Body of pancreas (tissue), 4 donors: ENCODE measurements around the gene CRX. TPM values are rescaled to one million over a fixed set of nuclear protein-coding genes. Genes with fewer than 3 reads are reported as not detected.
"Not testable (repeated sequence)": the region's sequence is repeated elsewhere in the genome, so short reads cannot be mapped to it uniquely, and the experiment has no call there.

ENCODE experiments used
- ATAC-seq: fragments of 150-250 bp; one replicate; pipeline ENCODE4 v1.9.1; 2016
- DNase-seq, 4 donors: peaks; one replicate each; pipeline ENCODE4 v3.0.0-alpha.2; 2019
- H3K27ac ChIP-seq, 4 donors: fragments of 200-600 bp; sonication (generic); 1 replicate in 3 of 4; 2 replicates in 1 of 4; pipeline versions ENCODE4 v1.5.1 to v1.6.1; 2016 to 2019; ENCODE audit warnings: mild to moderate bottlenecking in 1 of 4, mixed read lengths in 1 of 4, moderate library complexity in 1 of 4
- H3K27me3 ChIP-seq, 2 donors: fragments of 200-600 bp; sonication (generic); one replicate each; pipeline ENCODE4 v1.6.0; 2016; ENCODE audit warnings: mild to moderate bottlenecking in 1 of 2
- H3K36me3 ChIP-seq, 2 donors: fragments of 200-600 bp; sonication (generic); replicated peaks in 1 of 2; 2 replicates each; pipeline ENCODE4 v1.5.1; 2016; ENCODE audit warnings: low read depth in 2 of 2; ENCODE audit not compliant: insufficient read depth in 1 of 2
- H3K4me1 ChIP-seq: fragments of 200-600 bp; sonication (generic); one replicate; pipeline ENCODE4 v1.6.0; 2016
- H3K4me3 ChIP-seq, 2 donors: fragments of 200-600 bp; sonication (generic); 1 replicate in 1 of 2; 2 replicates in 1 of 2; pipeline ENCODE4 v1.5.1; 2016 to 2019
- H3K9me3 ChIP-seq, 3 donors: fragments of 200-600 bp; sonication (generic); 1 replicate in 2 of 3; 2 replicates in 1 of 3; pipeline ENCODE4 v1.5.1; 2016
- POLR2A ChIP-seq, 3 donors: fragments of 450-650 bp; IDR thresholded peaks; one replicate each; pipeline ENCODE4 v1.6.1; 2016; ENCODE audit warnings: antibody characterized with exemption in 3 of 3, mild to moderate bottlenecking in 2 of 3
- WGBS, 2 donors: methylation state at CpG; one replicate each; pipeline ENCODE4 v1.1.5; 2017; 5-methylcytosine and 5-hydroxymethylcytosine counted together
- intact Hi-C: fragments of 100-400 bp; cut with DNase I; formaldehyde crosslinking; loops from one replicate; pipeline ENCODE4 v1.15.1; 2023
- total RNA-seq, 2 donors: library from RNA; depleted of rRNA; stranded (reverse); fragments of >200 nt; gene quantifications; one replicate each; pipeline ENCODE4 v1.1.0, GENCODE V29; 2016
- TF ChIP-seq, protein P1 (sequence below), 7 experiments: fragments of 450-650 bp in 4 of 7; fragments of 200-600 bp in 3 of 7; sonication (generic) in 3 of 7; IDR thresholded peaks; one replicate each; pipeline ENCODE4 v1.5.1; 2016 to 2019; ENCODE audit warnings: antibody characterized with exemption in 7 of 7

CRX gene
- total RNA-seq, 2 donors from 2014 or later: not detected

DNA sequence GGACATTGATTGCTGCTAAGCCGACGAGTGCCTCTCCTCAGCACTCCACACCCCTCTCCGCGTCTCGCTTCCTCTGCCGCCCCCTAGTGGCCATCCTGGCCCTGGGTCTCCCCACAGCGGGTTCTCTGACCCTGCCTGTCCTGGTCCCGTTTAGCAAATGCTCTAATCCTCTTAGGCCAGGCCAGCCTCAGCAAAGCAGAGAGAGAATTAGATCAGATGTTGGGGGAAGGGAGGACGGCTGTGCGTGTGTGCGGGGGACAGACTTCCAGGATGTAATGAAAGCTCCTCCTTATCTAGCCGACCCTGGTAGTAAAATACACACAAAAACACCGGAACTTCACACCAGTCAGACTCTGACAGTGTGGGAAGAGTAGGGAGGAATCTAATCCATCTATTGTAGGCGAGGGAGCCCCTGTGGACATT lies 41.8 kb downstream of the CRX start:
- intact Hi-C loops: no loop called here
- H3K27me3 ChIP-seq: no peaks in the 10 kb centered on the region
- peak; percentile 87 for ATAC-seq
- DNase-seq: peak; percentile 75 to 84 (median 80)
- H3K4me3 ChIP-seq: no peak overlapping the region
- 11 to 14% methylated on average over 14 of the region's 14 CpGs for WGBS, 2 donors
- TF ChIP-seq, protein P1, sequence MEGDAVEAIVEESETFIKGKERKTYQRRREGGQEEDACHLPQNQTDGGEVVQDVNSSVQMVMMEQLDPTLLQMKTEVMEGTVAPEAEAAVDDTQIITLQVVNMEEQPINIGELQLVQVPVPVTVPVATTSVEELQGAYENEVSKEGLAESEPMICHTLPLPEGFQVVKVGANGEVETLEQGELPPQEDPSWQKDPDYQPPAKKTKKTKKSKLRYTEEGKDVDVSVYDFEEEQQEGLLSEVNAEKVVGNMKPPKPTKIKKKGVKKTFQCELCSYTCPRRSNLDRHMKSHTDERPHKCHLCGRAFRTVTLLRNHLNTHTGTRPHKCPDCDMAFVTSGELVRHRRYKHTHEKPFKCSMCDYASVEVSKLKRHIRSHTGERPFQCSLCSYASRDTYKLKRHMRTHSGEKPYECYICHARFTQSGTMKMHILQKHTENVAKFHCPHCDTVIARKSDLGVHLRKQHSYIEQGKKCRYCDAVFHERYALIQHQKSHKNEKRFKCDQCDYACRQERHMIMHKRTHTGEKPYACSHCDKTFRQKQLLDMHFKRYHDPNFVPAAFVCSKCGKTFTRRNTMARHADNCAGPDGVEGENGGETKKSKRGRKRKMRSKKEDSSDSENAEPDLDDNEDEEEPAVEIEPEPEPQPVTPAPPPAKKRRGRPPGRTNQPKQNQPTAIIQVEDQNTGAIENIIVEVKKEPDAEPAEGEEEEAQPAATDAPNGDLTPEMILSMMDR (IDR thresholded peaks at IDR 0.05): peak; percentile 74 to 94 (median 76)
- no peak for TF ChIP-seq POLR2A (IDR thresholded peaks at IDR 0.05)
- no peaks in the 10 kb centered on the region for H3K36me3 ChIP-seq
- no peaks in the 10 kb centered on the region for H3K4me1 ChIP-seq
- H3K9me3 ChIP-seq: no peaks in the 10 kb centered on the region
- H3K27ac ChIP-seq: no peak overlapping the region

DNA sequence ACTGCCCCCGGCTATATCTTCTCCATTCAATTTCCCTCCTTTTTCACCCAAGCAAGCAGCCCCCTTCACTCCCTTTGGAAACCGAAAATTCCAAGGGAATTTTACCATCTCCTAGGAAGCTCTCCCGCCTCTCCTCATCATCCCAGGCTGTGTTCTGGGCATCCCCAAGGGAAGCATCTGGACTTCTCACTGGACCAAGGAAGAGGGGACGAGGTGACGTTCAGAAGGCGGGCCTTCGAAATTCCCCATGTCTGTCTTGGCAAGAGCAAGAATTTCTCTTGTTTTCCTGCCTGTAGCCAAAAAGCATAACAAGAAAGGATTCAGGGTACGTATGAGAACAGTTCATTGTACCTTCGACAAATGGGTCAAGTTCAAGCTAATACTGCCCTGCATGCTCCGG lies 43.4 kb downstream of the CRX start:
- Histone ChIP-seq H3K27me3 (no peaks in the 10 kb centered on the region), H3K27ac (no peak overlapping the region), H3K9me3 (no peaks in the 10 kb centered on the region), H3K36me3 (no peaks in the 10 kb centered on the region), H3K4me3 (no peak overlapping the region), H3K4me1 (no peaks in the 10 kb centered on the region)
- no peak for DNase-seq
- intact Hi-C loops: no loop called here
- 52 to 66% methylated on average over 9 to 10 of the region's 10 CpGs for WGBS, 2 donors
- no peak for ATAC-seq
- TF ChIP-seq, protein P1 (IDR thresholded peaks at IDR 0.05): no peak
- no peak for TF ChIP-seq POLR2A (IDR thresholded peaks at IDR 0.05)

DNA sequence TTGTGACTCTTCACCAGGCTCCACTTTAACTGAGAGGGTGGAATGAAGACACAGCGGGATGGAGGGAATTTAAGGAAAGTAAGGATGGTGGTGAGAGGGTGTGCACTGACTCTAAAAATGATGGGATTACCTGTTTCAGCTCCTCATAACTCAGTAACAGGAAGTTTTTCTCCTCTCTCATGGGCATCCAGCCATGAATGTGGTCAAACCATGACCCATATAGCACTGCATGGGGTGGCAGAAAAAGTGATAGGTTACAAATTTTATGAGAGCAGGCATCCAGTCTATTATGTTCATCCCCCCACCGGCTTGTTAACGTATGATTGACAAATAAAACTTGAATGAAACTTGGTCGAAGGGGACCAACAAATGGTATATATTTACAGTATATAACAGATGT lies 57.2 kb downstream of the CRX start:
- DNase-seq (no peak), ATAC-seq (no peak)
- H3K27ac ChIP-seq: no peak overlapping the region
- no peaks in the 10 kb centered on the region for H3K36me3 ChIP-seq
- H3K27me3 ChIP-seq: no peaks in the 10 kb centered on the region
- H3K4me3 ChIP-seq: no peak overlapping the region
- no peaks in the 10 kb centered on the region for H3K4me1 ChIP-seq
- WGBS, 2 donors: 68 to 69% methylated on average over 4 of the region's 4 CpGs
- intact Hi-C loops: no loop called here
- TF ChIP-seq, protein P1 (IDR thresholded peaks at IDR 0.05): no peak
- H3K9me3 ChIP-seq: no peaks in the 10 kb centered on the region

DNA sequence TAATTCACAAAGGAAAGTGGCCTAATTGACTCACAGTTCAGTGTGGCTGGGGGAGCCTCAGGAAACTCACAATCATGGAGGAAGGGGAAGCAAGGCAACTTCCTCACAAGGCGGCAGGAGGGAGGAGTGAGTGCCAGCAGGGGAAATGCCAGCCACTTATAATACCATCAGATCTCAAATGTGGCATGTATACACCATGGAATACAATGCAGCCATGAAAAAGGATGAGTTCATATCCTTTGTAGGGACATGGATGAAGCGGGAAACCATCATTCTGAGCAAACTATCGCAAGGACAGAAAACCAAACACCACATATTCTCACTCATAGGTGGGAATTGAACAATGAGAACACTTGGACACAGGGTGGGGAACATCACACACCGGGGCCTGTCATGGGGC lies 57.6 kb downstream of the CRX start:
- H3K36me3 ChIP-seq, H3K27ac ChIP-seq, H3K27me3 ChIP-seq, H3K4me3 ChIP-seq, H3K9me3 ChIP-seq, ATAC-seq, H3K4me1 ChIP-seq, intact Hi-C loops, DNase-seq: not testable (repeated sequence)
- 54 to 60% methylated on average over 3 to 4 of the region's 4 CpGs for WGBS, 2 donors

DNA sequence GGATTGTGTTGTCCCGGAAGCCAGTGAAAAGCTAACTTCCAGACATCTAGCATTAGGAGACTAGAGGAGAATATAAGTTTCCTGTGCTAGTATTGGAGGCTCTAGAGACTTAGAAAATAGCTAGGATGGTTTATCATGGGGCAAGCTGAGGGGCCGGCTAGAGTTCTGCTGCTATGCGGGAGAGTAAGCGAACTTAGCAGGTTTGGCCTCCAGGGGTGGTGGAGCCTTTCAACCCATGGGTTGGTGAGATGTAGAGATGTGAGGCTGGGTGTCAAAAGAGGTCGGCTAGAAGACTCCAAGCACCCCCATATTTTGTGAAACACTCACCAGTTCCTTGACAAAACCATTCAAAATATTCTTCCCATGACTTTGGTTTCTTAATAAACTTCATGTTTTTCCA lies 60.0 kb downstream of the CRX start:
- no peaks in the 10 kb centered on the region for H3K36me3 ChIP-seq
- ATAC-seq (no peak), DNase-seq (no peak)
- WGBS, 2 donors: 62 to 75% methylated on average over 5 of the region's 5 CpGs
- no peaks in the 10 kb centered on the region for H3K27me3 ChIP-seq
- no peaks in the 10 kb centered on the region for H3K9me3 ChIP-seq
- no peak overlapping the region for H3K27ac ChIP-seq
- intact Hi-C loops: no loop called here
- no peak overlapping the region for H3K4me3 ChIP-seq
- TF ChIP-seq POLR2A (IDR thresholded peaks at IDR 0.05): no peak
- TF ChIP-seq, protein P1 (IDR thresholded peaks at IDR 0.05): no peak
- no peaks in the 10 kb centered on the region for H3K4me1 ChIP-seq
